Effector memory CD4-positive, alpha-beta T cell (primary cell): ENCODE data around the gene IVNS1ABP.

Experiments used
- DNase-seq, 3 donors: peaks; one replicate each; pipeline ENCODE4 v3.0.0-alpha.2; 2020
- H3K27ac ChIP-seq: 2 replicates; pipeline ENCODE4 v1.7.0; 2013; ENCODE audit warnings: mild to moderate bottlenecking, low read length, moderate library complexity; ENCODE audit not compliant: insufficient read depth, poor library complexity, severe bottlenecking
- H3K27me3 ChIP-seq: replicated peaks from 2 replicates; pipeline ENCODE4 v1.7.0; 2013; ENCODE audit warnings: mild to moderate bottlenecking, low read length; ENCODE audit not compliant: insufficient read depth, control insufficient read depth, poor library complexity, severe bottlenecking
- H3K36me3 ChIP-seq: 2 replicates; pipeline ENCODE4 v1.7.0; 2013; ENCODE audit warnings: mild to moderate bottlenecking, low read length, moderate library complexity; ENCODE audit not compliant: control insufficient read depth, insufficient read depth
- H3K4me1 ChIP-seq: 2 replicates; pipeline ENCODE4 v1.7.0; 2013; ENCODE audit warnings: low read length, mild to moderate bottlenecking; ENCODE audit not compliant: control insufficient read depth, insufficient read depth, poor library complexity, severe bottlenecking
- H3K4me3 ChIP-seq: 2 replicates; pipeline ENCODE4 v1.7.0; 2013; ENCODE audit warnings: low read length, low read depth, mild to moderate bottlenecking; ENCODE audit not compliant: insufficient read depth, poor library complexity, severe bottlenecking
- H3K9me3 ChIP-seq: 2 replicates; pipeline ENCODE4 v1.7.0; 2013; ENCODE audit warnings: mild to moderate bottlenecking, low read length, moderate library complexity; ENCODE audit not compliant: control insufficient read depth

The IVNS1ABP gene

GRCh38 chr1:185250063-185250462 is 67.0 kb downstream of the IVNS1ABP start:
- no peak overlapping the region for H3K27ac ChIP-seq
- no peaks in the 10 kb centered on the region for H3K4me1 ChIP-seq
- no peaks in the 10 kb centered on the region for H3K36me3 ChIP-seq
- no peaks in the 10 kb centered on the region for H3K9me3 ChIP-seq
- H3K27me3 ChIP-seq = no peaks in the 10 kb centered on the region
- no peak for DNase-seq
- no peak overlapping the region for H3K4me3 ChIP-seq

DNA sequence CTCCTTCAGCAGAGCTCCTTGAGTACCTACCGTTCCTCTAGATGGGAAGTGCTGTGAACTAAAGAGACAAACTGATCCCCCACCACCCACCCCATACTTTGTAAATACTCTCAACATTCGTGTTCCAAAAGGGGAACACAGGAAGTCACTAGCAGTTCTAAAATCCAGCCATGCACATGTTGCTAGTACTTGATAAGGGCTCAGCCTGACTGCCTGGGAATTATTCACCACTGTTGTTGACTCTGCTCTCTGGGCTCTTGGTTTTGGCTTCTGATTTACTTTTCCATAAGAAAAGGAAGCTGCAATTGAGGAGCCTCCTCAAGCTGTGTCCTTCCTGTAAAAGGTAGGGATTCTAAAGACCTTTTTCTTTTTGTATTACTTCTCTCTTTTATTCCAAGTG is 67.5 kb downstream of the IVNS1ABP start:
- no peak for DNase-seq
- no peak overlapping the region for H3K27ac ChIP-seq
- no peak overlapping the region for H3K4me3 ChIP-seq
- H3K27me3 ChIP-seq = no peaks in the 10 kb centered on the region
- no peaks in the 10 kb centered on the region for H3K4me1 ChIP-seq
- no peaks in the 10 kb centered on the region for H3K9me3 ChIP-seq
- H3K36me3 ChIP-seq = no peaks in the 10 kb centered on the region
